ENCODE data around the gene H3-3A.

DNA sequence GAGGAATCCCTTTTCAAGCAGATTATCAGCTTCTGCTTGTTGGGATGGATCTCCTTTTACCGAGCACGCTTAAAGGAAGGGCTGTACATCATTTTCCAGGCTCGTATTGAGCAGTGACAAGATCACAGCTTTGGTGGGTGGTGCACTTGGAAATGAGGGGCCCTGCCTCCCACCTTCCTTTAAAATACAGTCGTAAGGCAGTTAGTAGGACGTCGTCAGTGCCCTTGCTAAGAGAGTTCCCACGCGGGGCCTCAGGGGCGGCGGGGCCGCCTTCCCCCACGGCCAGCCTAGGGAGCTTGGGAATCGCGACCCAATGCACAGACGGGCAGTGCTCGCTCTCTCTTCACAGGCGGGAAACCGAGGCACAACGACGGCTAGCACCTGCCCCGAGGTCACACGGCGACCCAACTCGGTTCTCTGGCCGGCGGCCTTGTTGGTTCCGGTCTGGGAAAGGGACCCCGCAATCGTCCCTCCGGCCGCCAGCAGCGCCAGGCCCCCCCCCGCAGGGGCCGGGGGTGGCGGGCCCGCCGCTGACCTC, 58.6 kb downstream of the H3-3A start:
- TF ChIP-seq POLR2A (IDR thresholded peaks at IDR 0.05; ENCODE audit: extremely low read depth, insufficient read length): no peak
- TF ChIP-seq, protein P1, sequence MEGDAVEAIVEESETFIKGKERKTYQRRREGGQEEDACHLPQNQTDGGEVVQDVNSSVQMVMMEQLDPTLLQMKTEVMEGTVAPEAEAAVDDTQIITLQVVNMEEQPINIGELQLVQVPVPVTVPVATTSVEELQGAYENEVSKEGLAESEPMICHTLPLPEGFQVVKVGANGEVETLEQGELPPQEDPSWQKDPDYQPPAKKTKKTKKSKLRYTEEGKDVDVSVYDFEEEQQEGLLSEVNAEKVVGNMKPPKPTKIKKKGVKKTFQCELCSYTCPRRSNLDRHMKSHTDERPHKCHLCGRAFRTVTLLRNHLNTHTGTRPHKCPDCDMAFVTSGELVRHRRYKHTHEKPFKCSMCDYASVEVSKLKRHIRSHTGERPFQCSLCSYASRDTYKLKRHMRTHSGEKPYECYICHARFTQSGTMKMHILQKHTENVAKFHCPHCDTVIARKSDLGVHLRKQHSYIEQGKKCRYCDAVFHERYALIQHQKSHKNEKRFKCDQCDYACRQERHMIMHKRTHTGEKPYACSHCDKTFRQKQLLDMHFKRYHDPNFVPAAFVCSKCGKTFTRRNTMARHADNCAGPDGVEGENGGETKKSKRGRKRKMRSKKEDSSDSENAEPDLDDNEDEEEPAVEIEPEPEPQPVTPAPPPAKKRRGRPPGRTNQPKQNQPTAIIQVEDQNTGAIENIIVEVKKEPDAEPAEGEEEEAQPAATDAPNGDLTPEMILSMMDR (IDR thresholded peaks at IDR 0.05; ENCODE audit: low read depth, low read length): no peak
